Activated CD8-positive, alpha-beta memory T cell treated with anti-CD3 and anti-CD28 coated beads, Interleukin-2, amount 10 ng/mL, durations not matched to agents 7 days and 5 days (primary cell): ENCODE data around the gene PHF19. TPM values are rescaled to one million over a fixed set of nuclear protein-coding genes. Genes with fewer than 3 reads are reported as not detected.

Experiments used
- ATAC-seq: fragments of 150-1000 bp; cut with Tn5 transposase; one replicate; pipeline ENCODE4 v1.10.0; 2021; ENCODE audit warnings: moderate library complexity
- CTCF ChIA-PET: fragments of 350-600 bp; sonication (Branson Sonifier 250); formaldehyde crosslinking; loops from one replicate; lab custom pipeline; 2021; ENCODE audit warnings: antibody characterized with exemption; lab: Charles Lee
- DNase-seq: peaks from one replicate; pipeline ENCODE4 v3.0.0-alpha.2; 2020
- H3K27ac Mint-ChIP-seq: one replicate; pipeline ENCODE4 v1.8.0; 2021; ENCODE audit warnings: mild to moderate bottlenecking, mixed read lengths
- H3K27me3 Mint-ChIP-seq: one replicate; pipeline ENCODE4 v1.8.0; 2021; ENCODE audit warnings: mixed read lengths
- H3K36me3 Mint-ChIP-seq: one replicate; pipeline ENCODE4 v1.8.0; 2021; ENCODE audit warnings: mild to moderate bottlenecking, mixed read lengths
- H3K4me1 Mint-ChIP-seq: one replicate; pipeline ENCODE4 v1.8.0; 2021; ENCODE audit warnings: mixed read lengths
- H3K4me3 Mint-ChIP-seq: one replicate; pipeline ENCODE4 v1.8.0; 2021; ENCODE audit warnings: mild to moderate bottlenecking, moderate library complexity, mixed read lengths
- H3K9me3 Mint-ChIP-seq: one replicate; pipeline ENCODE4 v1.8.0; 2022; ENCODE audit warnings: low read depth, mixed read lengths
- total RNA-seq, 2 experiments: library from RNA; stranded (reverse); gene quantifications; one replicate each; pipeline ENCODE4 v1.2.3, GENCODE V29; 2021

The PHF19 gene
- total RNA-seq, 2 experiments from 2014 or later, result 246 to 254 TPM

DNA sequence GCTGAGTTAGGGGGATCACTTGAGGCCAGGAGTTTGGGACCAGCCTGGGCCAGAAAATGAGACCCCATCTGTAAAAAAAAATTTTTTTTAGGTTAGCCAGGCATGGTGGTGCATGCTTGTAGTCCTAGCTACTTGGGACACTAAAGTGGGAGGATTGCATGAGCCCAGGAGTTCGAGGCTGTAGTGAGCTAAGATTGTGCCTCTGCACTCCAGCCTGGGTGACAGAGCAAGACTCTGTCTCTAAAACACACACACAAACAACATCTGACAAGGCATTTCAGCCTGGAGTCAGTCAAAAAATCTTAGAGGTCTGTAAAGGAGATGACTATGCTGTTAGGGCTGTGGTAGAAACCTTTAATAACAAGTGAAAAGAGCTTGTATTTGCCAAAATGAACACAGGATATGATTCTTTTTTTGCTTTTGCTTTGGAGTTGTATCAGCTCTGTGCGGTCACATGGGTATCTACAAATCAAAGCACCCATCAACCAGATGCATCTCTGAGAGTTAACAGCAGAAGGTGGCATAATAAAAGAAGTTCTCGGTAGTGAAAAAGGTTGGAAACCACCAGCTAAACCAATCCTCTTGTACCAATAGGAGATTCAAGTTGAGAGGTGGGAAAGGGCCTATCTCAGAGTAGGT is 30.6 kb downstream of the PHF19 start:
- Mint-ChIP-seq H3K27ac (peak overlapping the region; percentile 95), H3K27me3 (no peaks in the 10 kb centered on the region), H3K4me3 (peak overlapping the region; percentile 18), H3K4me1 (peaks cover 62% of the 10 kb centered on the region), H3K36me3 (peaks cover 13% of the 10 kb centered on the region), H3K9me3 (no peaks in the 10 kb centered on the region)
- CTCF ChIA-PET, result interaction anchor here (0.9 to 2.6 kb wide), 4 partner anchors 11 to 91 kb away, joined by 3 to 9 read pairs (median 4); no protein-coding TSS in a partner anchor
- ATAC-seq (peak; percentile 1), DNase-seq (no peak)

DNA sequence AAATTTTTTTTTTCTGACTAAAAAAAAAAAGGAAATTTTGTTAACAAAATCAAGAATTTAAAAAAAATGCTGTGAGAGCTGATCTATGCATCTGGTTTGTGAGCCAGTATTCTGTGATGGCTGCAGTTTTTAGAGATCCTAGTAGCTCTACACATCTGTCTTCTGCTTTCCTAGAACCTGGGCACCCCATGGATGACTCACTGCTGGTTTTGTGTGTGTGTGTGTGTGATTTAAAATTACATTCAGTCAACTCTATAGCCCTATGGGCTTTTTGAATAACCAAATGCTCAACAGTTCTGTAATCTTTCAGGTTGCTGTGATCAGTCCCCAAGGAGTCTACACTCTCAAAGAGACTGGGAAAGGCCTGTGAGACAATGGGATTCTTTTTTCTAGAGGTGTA is 31.7 kb downstream of the PHF19 start:
- ATAC-seq, result peak; percentile 6
- Mint-ChIP-seq H3K27me3 (no peaks in the 10 kb centered on the region), H3K4me3 (no peak overlapping the region), H3K36me3 (peaks cover 19% of the 10 kb centered on the region), H3K9me3 (no peaks in the 10 kb centered on the region), H3K27ac (peak overlapping the region; percentile 95), H3K4me1 (peaks cover 66% of the 10 kb centered on the region)
- CTCF ChIA-PET, result interaction anchor here (1.0 to 1.6 kb wide), 4 partner anchors 38 to 91 kb away, joined by 3 to 5 read pairs (median 4); partner anchors contain the start of gene FBXW2
- peak; percentile 70 for DNase-seq

GRCh38 chr9:120842685-120843485 is 34.1 kb downstream of the PHF19 start, which contains the start of gene PSMD5:
PSMD5 (minus strand) TSS chr9:120842922; CDS start chr9:120842909, 13 bp downstream.
- ATAC-seq, result peak; percentile 97
- Mint-ChIP-seq H3K27me3 (no peaks in the 10 kb centered on the region), H3K4me1 (peaks cover 80% of the 10 kb centered on the region), H3K36me3 (peaks cover 30% of the 10 kb centered on the region), H3K9me3 (no peaks in the 10 kb centered on the region), H3K4me3 (peak within 1 kb of the TSS; percentile 95), H3K27ac (peak within 1 kb of the TSS; percentile 95)
- CTCF ChIA-PET, result interaction anchor here (0.6 to 1.3 kb wide), 5 partner anchors 19 to 229 kb away, joined by 3 to 4 read pairs (median 3); no protein-coding TSS in a partner anchor
- DNase-seq, result peak; percentile 100

- H3K36me3 Mint-ChIP-seq, result peaks cover 37% of the 10 kb centered on the region
- H3K4me1 Mint-ChIP-seq, result peaks cover 76% of the 10 kb centered on the region
- H3K4me3 Mint-ChIP-seq, result peak overlapping the region; percentile 95
- ATAC-seq, result peak; percentile 5
- no peaks in the 10 kb centered on the region for H3K9me3 Mint-ChIP-seq
- peak overlapping the region; percentile 95 for H3K27ac Mint-ChIP-seq
- no peak for DNase-seq
- CTCF ChIA-PET, result interaction anchor here (0.6 to 1.3 kb wide), 3 partner anchors 19 to 230 kb away, joined by 3 to 4 read pairs (median 3); no protein-coding TSS in a partner anchor
- H3K27me3 Mint-ChIP-seq, result no peaks in the 10 kb centered on the region
Measured at GRCh38 chr9:120841930-120842684, 34.9 kb downstream of the PHF19 start.

DNA sequence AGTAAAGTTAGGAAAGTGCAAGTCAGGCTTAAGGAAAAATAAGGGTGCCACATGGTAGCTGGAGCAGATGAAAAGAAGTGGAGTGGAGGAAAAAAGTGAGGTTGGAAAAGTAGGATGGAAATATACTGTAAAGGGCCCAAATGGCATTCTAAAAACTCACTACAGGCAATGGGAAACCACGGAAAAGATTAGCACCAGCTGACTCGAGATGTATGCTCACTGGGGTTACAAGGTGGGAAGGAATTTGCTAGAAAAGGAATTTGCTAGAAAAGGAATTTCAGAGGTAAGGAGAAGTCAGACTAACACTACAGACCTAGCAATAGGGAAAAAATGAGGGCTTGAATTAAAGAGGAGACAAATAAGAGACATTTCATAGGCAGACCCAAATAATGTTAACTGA is 37.8 kb downstream of the PHF19 start:
- H3K27ac Mint-ChIP-seq, result no peak overlapping the region
- no peak overlapping the region for H3K4me3 Mint-ChIP-seq

GRCh38 chr9:120837921-120838320 is 39.1 kb downstream of the PHF19 start:
- CTCF ChIA-PET, result no interaction called here
- Mint-ChIP-seq H3K9me3 (no peaks in the 10 kb centered on the region), H3K27ac (no peak overlapping the region), H3K4me3 (no peak overlapping the region), H3K4me1 (peaks cover 51% of the 10 kb centered on the region), H3K27me3 (no peaks in the 10 kb centered on the region), H3K36me3 (peaks cover 49% of the 10 kb centered on the region)
- no peak for DNase-seq
- ATAC-seq, result no peak

More for the DNA sequence above, 37.8 kb downstream of the PHF19 start:
- Mint-ChIP-seq H3K4me1 (peaks cover 58% of the 10 kb centered on the region), H3K36me3 (peaks cover 43% of the 10 kb centered on the region), H3K27me3 (no peaks in the 10 kb centered on the region), H3K9me3 (no peaks in the 10 kb centered on the region)
- CTCF ChIA-PET, result no interaction called here
- DNase-seq (no peak), ATAC-seq (no peak)

DNA sequence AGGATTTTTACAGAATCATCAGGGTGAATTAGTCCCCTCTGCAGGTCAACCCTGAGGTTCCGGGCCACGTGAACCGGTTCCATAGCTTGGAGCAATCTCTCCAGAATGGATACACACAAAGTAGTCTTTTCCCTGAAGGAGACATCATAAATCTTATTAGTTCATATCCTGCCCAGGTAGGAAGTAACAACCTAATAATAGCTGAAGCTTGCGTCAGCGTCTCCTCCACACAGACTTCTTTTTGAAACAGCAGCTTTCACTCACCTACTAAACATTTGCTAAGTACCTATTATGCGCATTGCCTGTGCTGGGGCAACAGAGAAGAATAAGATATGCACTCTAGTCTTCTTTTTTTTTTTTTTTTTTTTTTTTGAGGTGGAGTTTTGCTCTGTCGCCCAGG is 43.7 kb downstream of the PHF19 start:
- CTCF ChIA-PET, result interaction anchor here (1.0 to 1.1 kb wide), 2 partner anchors 43 to 77 kb away, joined by 3 to 4 read pairs; no protein-coding TSS in a partner anchor
- Mint-ChIP-seq H3K27ac (no peak overlapping the region), H3K9me3 (no peaks in the 10 kb centered on the region), H3K27me3 (no peaks in the 10 kb centered on the region), H3K36me3 (peaks cover 53% of the 10 kb centered on the region), H3K4me1 (peaks cover 18% of the 10 kb centered on the region), H3K4me3 (no peak overlapping the region)
- ATAC-seq, result no peak
- no peak for DNase-seq

DNA sequence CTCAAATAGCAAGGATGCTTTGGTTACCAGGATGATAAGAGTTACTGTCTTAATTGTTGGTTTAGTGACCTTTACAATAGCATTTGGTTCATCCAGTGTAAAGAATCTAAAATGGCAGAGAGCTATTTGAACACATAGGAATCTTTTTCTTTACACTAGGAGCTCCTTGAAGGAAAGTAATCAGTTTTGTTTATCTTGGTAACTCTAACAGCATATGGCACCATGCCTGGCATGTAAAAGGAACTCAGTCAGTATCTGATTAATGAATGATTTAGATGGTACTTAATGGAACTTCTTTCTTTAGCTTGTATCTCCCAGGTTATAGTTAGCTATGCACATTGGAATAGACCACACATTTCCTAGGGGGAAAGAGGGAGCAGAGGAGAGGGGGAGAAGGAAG is 44.2 kb downstream of the PHF19 start:
- no peak for DNase-seq
- H3K9me3 Mint-ChIP-seq, result no peaks in the 10 kb centered on the region
- H3K36me3 Mint-ChIP-seq, result peaks cover 50% of the 10 kb centered on the region
- H3K4me1 Mint-ChIP-seq, result peaks cover 15% of the 10 kb centered on the region
- CTCF ChIA-PET, result interaction anchor here (1.0 to 1.2 kb wide), 2 partner anchors 10 to 77 kb away, joined by 3 read pairs; no protein-coding TSS in a partner anchor
- no peak for ATAC-seq
- no peak overlapping the region for H3K4me3 Mint-ChIP-seq
- H3K27ac Mint-ChIP-seq, result no peak overlapping the region
- no peaks in the 10 kb centered on the region for H3K27me3 Mint-ChIP-seq

DNA sequence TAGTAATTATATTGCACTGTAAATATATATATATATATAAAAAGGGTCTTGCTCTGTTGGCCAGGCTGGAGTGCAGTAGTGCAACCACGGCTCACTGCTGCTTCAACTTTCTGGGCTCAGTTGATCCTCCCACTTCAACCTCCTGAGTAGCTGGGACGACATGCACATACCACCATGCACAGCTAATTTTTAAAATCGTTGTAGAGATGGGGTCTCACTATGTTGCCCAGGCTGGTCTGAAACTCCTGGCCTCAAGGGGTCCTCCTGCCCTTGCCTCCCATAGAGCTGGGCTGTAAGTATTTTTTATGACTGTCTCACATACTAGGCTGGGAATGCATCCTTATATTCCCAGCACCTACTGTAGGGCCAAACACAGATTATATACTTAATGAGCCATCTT is 46.1 kb downstream of the PHF19 start:
- ATAC-seq (no peak), DNase-seq (no peak)
- Mint-ChIP-seq H3K4me3 (no peak overlapping the region), H3K4me1 (peaks cover 8% of the 10 kb centered on the region), H3K27ac (no peak overlapping the region), H3K9me3 (no peaks in the 10 kb centered on the region), H3K36me3 (peaks cover 55% of the 10 kb centered on the region), H3K27me3 (no peaks in the 10 kb centered on the region)
- CTCF ChIA-PET, result no interaction called here

DNA sequence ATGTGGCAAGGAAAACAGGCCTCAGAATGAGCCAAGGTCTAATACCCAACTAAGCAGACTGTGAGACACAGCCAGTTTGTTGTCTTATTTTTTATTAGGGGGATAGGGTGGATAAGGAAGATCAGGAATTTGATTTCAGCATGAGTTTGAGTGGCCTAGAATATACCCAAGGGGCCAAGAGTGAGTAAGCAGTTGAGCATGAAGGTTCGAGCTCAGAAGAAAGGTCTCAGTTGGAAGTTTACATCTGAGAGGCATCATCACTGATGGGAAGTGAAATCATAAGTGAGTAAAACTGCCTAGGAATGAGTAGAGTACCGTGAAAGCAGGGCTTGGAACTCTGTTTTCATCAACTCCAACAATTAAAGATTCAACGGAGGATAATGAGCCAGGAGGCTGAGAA is 46.8 kb downstream of the PHF19 start:
- CTCF ChIA-PET, result no interaction called here
- H3K4me3 Mint-ChIP-seq, result no peak overlapping the region
- ATAC-seq, result no peak
- H3K4me1 Mint-ChIP-seq, result peaks cover 7% of the 10 kb centered on the region
- H3K27ac Mint-ChIP-seq, result no peak overlapping the region
- H3K27me3 Mint-ChIP-seq, result no peaks in the 10 kb centered on the region
- H3K9me3 Mint-ChIP-seq, result no peaks in the 10 kb centered on the region
- H3K36me3 Mint-ChIP-seq, result peaks cover 55% of the 10 kb centered on the region
- no peak for DNase-seq

GRCh38 chr9:120829650-120830049 is 47.3 kb downstream of the PHF19 start:
- peaks cover 57% of the 10 kb centered on the region for H3K36me3 Mint-ChIP-seq
- H3K4me1 Mint-ChIP-seq, result peaks cover 5% of the 10 kb centered on the region
- H3K27me3 Mint-ChIP-seq, result no peaks in the 10 kb centered on the region
- DNase-seq (no peak), ATAC-seq (no peak)
- CTCF ChIA-PET, result no interaction called here
- no peak overlapping the region for H3K4me3 Mint-ChIP-seq
- no peaks in the 10 kb centered on the region for H3K9me3 Mint-ChIP-seq
- no peak overlapping the region for H3K27ac Mint-ChIP-seq

GRCh38 chr9:120820095-120820494 is 56.9 kb downstream of the PHF19 start:
- H3K27ac Mint-ChIP-seq, result no peak overlapping the region
- peaks cover 4% of the 10 kb centered on the region for H3K4me1 Mint-ChIP-seq
- ATAC-seq (no peak), DNase-seq (no peak)
- H3K27me3 Mint-ChIP-seq, result no peaks in the 10 kb centered on the region
- H3K9me3 Mint-ChIP-seq, result no peaks in the 10 kb centered on the region
- H3K4me3 Mint-ChIP-seq, result no peak overlapping the region
- peaks cover 60% of the 10 kb centered on the region for H3K36me3 Mint-ChIP-seq
- CTCF ChIA-PET, result no interaction called here

GRCh38 chr9:120818595-120818994 is 58.4 kb downstream of the PHF19 start:
- ATAC-seq (no peak), DNase-seq (no peak)
- peak overlapping the region; percentile 14 for H3K27ac Mint-ChIP-seq
- H3K36me3 Mint-ChIP-seq, result peaks cover 52% of the 10 kb centered on the region
- H3K9me3 Mint-ChIP-seq, result no peaks in the 10 kb centered on the region
- CTCF ChIA-PET, result no interaction called here
- no peaks in the 10 kb centered on the region for H3K27me3 Mint-ChIP-seq
- peaks cover 6% of the 10 kb centered on the region for H3K4me1 Mint-ChIP-seq
- no peak overlapping the region for H3K4me3 Mint-ChIP-seq
